ENCODE data around the gene SPOP.

- TF ChIP-seq TRIM28 (IDR thresholded peaks at IDR 0.05; ENCODE audit: borderline replicate concordance, low read length): no peak
- no peak for TF ChIP-seq ZNF280D (tag by site-specific recombination; IDR thresholded peaks at IDR 0.05)
- no peak for TF ChIP-seq ZNF157 (tag by site-specific recombination; IDR thresholded peaks at IDR 0.05)
- no peak for TF ChIP-seq ZNF76 (tag by site-specific recombination; IDR thresholded peaks at IDR 0.05; ENCODE audit: borderline replicate concordance, low read depth)
- no peak for TF ChIP-seq CTCF (tag by site-specific recombination; IDR thresholded peaks at IDR 0.05)
Observed at GRCh38 chr17:49570540-49571242, 107.2 kb downstream of the SPOP start.
